CD4-positive, alpha-beta T cell (primary cell): ENCODE measurements around the gene LCOR. TPM values are rescaled to one million over a fixed set of nuclear protein-coding genes. Genes with fewer than 3 reads are reported as not detected.
"Not testable (repeated sequence)": the region's sequence is repeated elsewhere in the genome, so short reads cannot be mapped to it uniquely, and the experiment has no call there.

Experiments
- ATAC-seq: fragments of 200-7000 bp; cut with Tn5 transposase; one replicate; pipeline ENCODE4 v1.10.0; 2022; ENCODE audit warnings: mild to moderate bottlenecking; ENCODE audit not compliant: poor library complexity
- CTCF ChIA-PET: fragments of 350-600 bp; sonication (Branson Sonifier 250); formaldehyde crosslinking; loops from one replicate; lab custom pipeline; 2021; ENCODE audit warnings: antibody characterized with exemption, inconsistent platforms; lab: Charles Lee
- POLR2A ChIA-PET: fragments of 350-600 bp; sonication (Branson Sonifier 250); formaldehyde crosslinking; loops from one replicate; lab custom pipeline; 2021; ENCODE audit warnings: antibody characterized with exemption, inconsistent platforms; lab: Charles Lee
- DNase-seq, 14 experiments: peaks; one replicate each; pipeline ENCODE4 v3.0.0-alpha.2; 2013 to 2020; ENCODE audit warnings: mixed read lengths in 2 of 14
- H3K27ac ChIP-seq, 2 donors: one replicate each; pipeline versions ENCODE4 v1.5.1 to v1.7.0; 2013; ENCODE audit warnings: low read length in 2 of 2, low read depth in 1 of 2, mild to moderate bottlenecking in 1 of 2
- H3K27me3 ChIP-seq, 2 experiments: 1 replicate in 1 of 2; 2 replicates in 1 of 2; pipeline versions ENCODE4 v1.6.1 to v1.7.0; 2013; ENCODE audit warnings: low read length in 2 of 2, control low read depth in 1 of 2, mild to moderate bottlenecking in 1 of 2, moderate library complexity in 1 of 2; ENCODE audit not compliant: insufficient read depth in 2 of 2, control insufficient read depth in 1 of 2
- H3K36me3 ChIP-seq: one replicate; pipeline ENCODE4 v1.6.1; 2013; ENCODE audit warnings: low read length, control low read depth; ENCODE audit not compliant: insufficient read depth
- H3K4me1 ChIP-seq: one replicate; pipeline ENCODE4 v1.6.1; 2013; ENCODE audit warnings: low read length, control low read depth; ENCODE audit not compliant: insufficient read depth
- H3K4me3 ChIP-seq: one replicate; pipeline ENCODE4 v1.5.1; 2013; ENCODE audit warnings: mild to moderate bottlenecking, low read length, moderate library complexity
- H3K9me3 ChIP-seq, 2 experiments: 1 replicate in 1 of 2; 2 replicates in 1 of 2; pipeline versions ENCODE4 v1.6.1 to v1.7.0; 2013; ENCODE audit warnings: low read length in 2 of 2, mild to moderate bottlenecking in 2 of 2, control low read depth in 1 of 2, moderate library complexity in 1 of 2; ENCODE audit not compliant: control insufficient read depth in 1 of 2, insufficient read depth in 1 of 2
- H3K27ac Mint-ChIP-seq: one replicate; pipeline ENCODE4 v1.8.0; 2020; ENCODE audit warnings: mixed read lengths
- H3K27me3 Mint-ChIP-seq: one replicate; pipeline ENCODE4 v1.8.0; 2021; ENCODE audit warnings: mixed read lengths
- H3K36me3 Mint-ChIP-seq: one replicate; pipeline ENCODE4 v1.8.0; 2021; ENCODE audit warnings: low read depth, mixed read lengths
- H3K4me1 Mint-ChIP-seq: one replicate; pipeline ENCODE4 v1.8.0; 2021; ENCODE audit warnings: low read depth, mixed read lengths
- H3K4me3 Mint-ChIP-seq: one replicate; pipeline ENCODE4 v1.8.0; 2020; ENCODE audit warnings: mild to moderate bottlenecking, mixed read lengths
- H3K9me3 Mint-ChIP-seq: one replicate; pipeline ENCODE4 v1.8.0; 2020; ENCODE audit warnings: mixed read lengths
- CTCF ChIP-seq: fragments of 200-600 bp; IDR thresholded peaks from one replicate; pipeline ENCODE4 v1.8.0; 2022; ENCODE audit warnings: antibody characterized with exemption, mild to moderate bottlenecking
- intact Hi-C, 2 experiments: fragments of 100-400 bp; cut with DNase I in 1 of 2; cut with micrococcal nuclease in 1 of 2; formaldehyde crosslinking; loops; one replicate each; pipeline versions ENCODE4 v1.15.1 to v1.9.0; 2023 to 2025; cut with DNase I, micrococcal nuclease
- total RNA-seq, 174 experiments: library from RNA in 2 of 174; stranded (reverse) in 2 of 174; gene quantifications; one replicate each; pipeline ENCODE4 v1.2.3 and lab custom pipeline; 2021 to 2026

LCOR gene
- total RNA-seq, 2 experiments from 2014 or later, result 46.0 to 56.0 TPM

- H3K4me1 ChIP-seq, result no peaks in the 10 kb centered on the region
- ChIA-PET CTCF (no interaction called here), POLR2A (no interaction called here)
- no peak overlapping the region for H3K4me3 ChIP-seq
- DNase-seq, result no peak
- no peaks in the 10 kb centered on the region for H3K36me3 ChIP-seq
- intact Hi-C loops, result no loop called here
- H3K9me3 ChIP-seq, result no peaks in the 10 kb centered on the region
- ATAC-seq, result no peak
- Mint-ChIP-seq H3K27ac (no peak overlapping the region), H3K9me3 (no peaks in the 10 kb centered on the region), H3K4me1 (no peaks in the 10 kb centered on the region), H3K27me3 (no peaks in the 10 kb centered on the region), H3K36me3 (no peaks in the 10 kb centered on the region), H3K4me3 (no peak overlapping the region)
- H3K27ac ChIP-seq, result no peak overlapping the region
- TF ChIP-seq CTCF, result no peak
- H3K27me3 ChIP-seq, result peaks cover 0 to 5% of the 10 kb centered on the region in 2 experiments
Observed at GRCh38 chr10:97031459-97031858, 199.4 kb downstream of the LCOR start.

- DNase-seq (no peak), ATAC-seq (no peak)
- intact Hi-C loops, result no loop called here
- H3K27me3 ChIP-seq, result peaks cover 0 to 5% of the 10 kb centered on the region in 2 experiments
- Mint-ChIP-seq H3K4me3 (no peak overlapping the region), H3K27ac (no peak overlapping the region), H3K4me1 (peaks cover 6% of the 10 kb centered on the region), H3K27me3 (no peaks in the 10 kb centered on the region), H3K36me3 (no peaks in the 10 kb centered on the region), H3K9me3 (no peaks in the 10 kb centered on the region)
- no peak overlapping the region for H3K4me3 ChIP-seq
- POLR2A ChIA-PET, result no interaction called here
- no peaks in the 10 kb centered on the region for H3K9me3 ChIP-seq
- H3K36me3 ChIP-seq, result no peaks in the 10 kb centered on the region
- peaks cover 6% of the 10 kb centered on the region for H3K4me1 ChIP-seq
- no peak for TF ChIP-seq CTCF
- no peak overlapping the region for H3K27ac ChIP-seq
- CTCF ChIA-PET, result no interaction called here
Observed at GRCh38 chr10:97032624-97033023, 200.5 kb downstream of the LCOR start.

GRCh38 chr10:97033841-97034240 lies 201.7 kb downstream of the LCOR start:
- intact Hi-C loops, H3K36me3 Mint-ChIP-seq: not testable (repeated sequence)
- CTCF ChIA-PET, result interaction anchor here (0.7 kb wide), 1 partner anchor 8 kb away, joined by 3 read pairs; no protein-coding TSS in a partner anchor

GRCh38 chr10:97034301-97034700 lies 202.2 kb downstream of the LCOR start:
- POLR2A ChIA-PET, result no interaction called here
- no peaks in the 10 kb centered on the region for H3K36me3 Mint-ChIP-seq
- Histone ChIP-seq H3K4me3 (no peak overlapping the region), H3K27me3 (peaks cover 0 to 5% of the 10 kb centered on the region in 2 experiments), H3K27ac (no peak overlapping the region), H3K36me3 (no peaks in the 10 kb centered on the region), H3K4me1 (peaks cover 10% of the 10 kb centered on the region), H3K9me3 (no peaks in the 10 kb centered on the region)
- TF ChIP-seq CTCF, result no peak
- ATAC-seq (no peak), DNase-seq (no peak)
- no peak overlapping the region for H3K27ac Mint-ChIP-seq
- no peaks in the 10 kb centered on the region for H3K27me3 Mint-ChIP-seq
- H3K4me3 Mint-ChIP-seq, result no peak overlapping the region
- CTCF ChIA-PET, result interaction anchor here (0.7 kb wide), 1 partner anchor 9 kb away, joined by 3 read pairs; no protein-coding TSS in a partner anchor
- peaks cover 9% of the 10 kb centered on the region for H3K4me1 Mint-ChIP-seq
- intact Hi-C loops, result no loop called here
- no peaks in the 10 kb centered on the region for H3K9me3 Mint-ChIP-seq

More at GRCh38 chr10:97033841-97034240, 201.7 kb downstream of the LCOR start:
- H3K4me3 ChIP-seq, H3K4me3 Mint-ChIP-seq, H3K36me3 ChIP-seq, DNase-seq, POLR2A ChIA-PET, H3K4me1 Mint-ChIP-seq, H3K27ac ChIP-seq, H3K9me3 ChIP-seq, H3K27me3 ChIP-seq, ATAC-seq, H3K27ac Mint-ChIP-seq, H3K9me3 Mint-ChIP-seq, H3K27me3 Mint-ChIP-seq: not testable (repeated sequence)
- peaks cover 10% of the 10 kb centered on the region for H3K4me1 ChIP-seq
